Right atrium auricular region (tissue), 2 donors: ENCODE results near the gene VTA1. TPM values are rescaled to one million over a fixed set of nuclear protein-coding genes. Genes with fewer than 3 reads are reported as not detected.

ENCODE experiments used
- DNase-seq: peaks from one replicate; pipeline ENCODE4 v3.0.0-alpha.2; 2019; ENCODE audit warnings: low spot score
- H3K27ac ChIP-seq, 2 donors: fragments of 200-600 bp; sonication (generic); 1 replicate in 1 of 2; 2 replicates in 1 of 2; pipeline ENCODE4 v1.5.1; 2016 to 2019
- H3K27me3 ChIP-seq, 2 donors: fragments of 200-600 bp; sonication (generic); one replicate each; pipeline versions ENCODE4 v1.5.1 to v1.6.0; 2017 to 2019
- H3K36me3 ChIP-seq: fragments of 200-600 bp; sonication (generic); one replicate; pipeline ENCODE4 v1.5.1; 2016
- H3K4me1 ChIP-seq, 2 donors: fragments of 200-600 bp; sonication (generic); one replicate each; pipeline versions ENCODE4 v1.5.1 to v1.6.0; 2017 to 2019
- H3K4me3 ChIP-seq, 2 donors: fragments of 200-600 bp; sonication (generic); 1 replicate in 1 of 2; 2 replicates in 1 of 2; pipeline ENCODE4 v1.5.1; 2017 to 2019; ENCODE audit warnings: mild to moderate bottlenecking in 1 of 2, moderate library complexity in 1 of 2
- H3K9me3 ChIP-seq, 2 donors: fragments of 200-600 bp; sonication (generic); one replicate each; pipeline ENCODE4 v1.5.1; 2019
- total RNA-seq, 2 donors: library from RNA; depleted of rRNA; stranded (reverse); fragments of >200 nt; gene quantifications; one replicate each; pipeline ENCODE4 v1.1.0, GENCODE V29; 2016
- TF ChIP-seq, protein P1 (sequence below), 2 donors: fragments of 200-600 bp; sonication (generic); IDR thresholded peaks; one replicate each; pipeline ENCODE4 v1.5.1; 2019; ENCODE audit warnings: antibody characterized with exemption in 2 of 2

Gene VTA1
- total RNA-seq, 2 donors from 2014 or later: 28.2 to 36.4 TPM

DNA sequence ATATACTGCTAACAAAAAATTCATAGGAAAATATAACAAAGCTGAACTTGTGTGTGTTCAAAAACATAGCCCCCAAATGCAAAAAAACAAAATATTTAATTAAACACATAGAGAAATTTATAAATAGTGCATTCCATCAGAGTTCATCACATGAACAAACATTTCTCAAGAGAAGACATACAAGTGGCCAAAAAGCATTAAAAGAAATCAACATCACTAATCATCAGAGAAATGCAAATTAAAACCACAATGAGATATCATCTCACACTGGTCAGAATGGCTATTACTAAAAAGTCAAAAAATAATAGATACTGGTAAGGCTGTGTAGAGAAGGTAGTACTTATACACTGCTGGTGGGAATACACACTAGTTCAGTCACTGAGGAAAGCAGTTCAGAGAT lies 115.2 kb downstream of the VTA1 start:
- Histone ChIP-seq H3K4me3 (no peak overlapping the region), H3K27ac (no peak overlapping the region), H3K9me3 (no peaks in the 10 kb centered on the region), H3K27me3 (no peaks in the 10 kb centered on the region), H3K4me1 (no peaks in the 10 kb centered on the region), H3K36me3 (no peaks in the 10 kb centered on the region)
- TF ChIP-seq, protein P1, sequence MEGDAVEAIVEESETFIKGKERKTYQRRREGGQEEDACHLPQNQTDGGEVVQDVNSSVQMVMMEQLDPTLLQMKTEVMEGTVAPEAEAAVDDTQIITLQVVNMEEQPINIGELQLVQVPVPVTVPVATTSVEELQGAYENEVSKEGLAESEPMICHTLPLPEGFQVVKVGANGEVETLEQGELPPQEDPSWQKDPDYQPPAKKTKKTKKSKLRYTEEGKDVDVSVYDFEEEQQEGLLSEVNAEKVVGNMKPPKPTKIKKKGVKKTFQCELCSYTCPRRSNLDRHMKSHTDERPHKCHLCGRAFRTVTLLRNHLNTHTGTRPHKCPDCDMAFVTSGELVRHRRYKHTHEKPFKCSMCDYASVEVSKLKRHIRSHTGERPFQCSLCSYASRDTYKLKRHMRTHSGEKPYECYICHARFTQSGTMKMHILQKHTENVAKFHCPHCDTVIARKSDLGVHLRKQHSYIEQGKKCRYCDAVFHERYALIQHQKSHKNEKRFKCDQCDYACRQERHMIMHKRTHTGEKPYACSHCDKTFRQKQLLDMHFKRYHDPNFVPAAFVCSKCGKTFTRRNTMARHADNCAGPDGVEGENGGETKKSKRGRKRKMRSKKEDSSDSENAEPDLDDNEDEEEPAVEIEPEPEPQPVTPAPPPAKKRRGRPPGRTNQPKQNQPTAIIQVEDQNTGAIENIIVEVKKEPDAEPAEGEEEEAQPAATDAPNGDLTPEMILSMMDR (IDR thresholded peaks at IDR 0.05): no peak
- no peak for DNase-seq

GRCh38 chr6:142265476-142265875 lies 118.4 kb downstream of the VTA1 start:
- H3K4me1 ChIP-seq: no peaks in the 10 kb centered on the region
- peaks cover 0 to 2% of the 10 kb centered on the region in 2 donors for H3K27me3 ChIP-seq
- no peak overlapping the region for H3K27ac ChIP-seq
- TF ChIP-seq, protein P1 (IDR thresholded peaks at IDR 0.05): no peak
- H3K9me3 ChIP-seq: no peaks in the 10 kb centered on the region
- no peak overlapping the region for H3K4me3 ChIP-seq
- no peaks in the 10 kb centered on the region for H3K36me3 ChIP-seq
- DNase-seq: no peak

DNA sequence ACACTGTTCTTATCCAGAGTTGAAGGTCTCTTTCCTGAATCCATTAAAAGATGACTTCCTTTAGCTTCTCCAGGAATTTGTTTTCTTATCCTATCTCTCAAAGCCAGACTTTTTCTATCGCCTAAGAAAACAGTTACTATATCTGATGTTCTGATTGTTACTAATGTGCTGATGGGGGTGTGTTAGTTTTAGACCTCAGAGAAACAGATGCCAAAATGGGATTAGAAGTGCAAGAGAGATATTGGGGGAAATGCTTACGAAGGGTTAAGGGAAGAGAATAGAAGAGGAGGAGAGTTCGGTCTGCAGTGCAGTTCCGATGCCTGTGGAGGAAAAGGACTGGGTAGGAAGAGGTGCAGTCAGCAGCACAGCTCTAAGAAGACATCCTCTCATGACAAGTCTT lies 119.0 kb downstream of the VTA1 start:
- Histone ChIP-seq H3K9me3 (no peaks in the 10 kb centered on the region), H3K4me3 (no peak overlapping the region), H3K4me1 (no peaks in the 10 kb centered on the region), H3K27ac (no peak overlapping the region), H3K27me3 (peaks cover 0 to 2% of the 10 kb centered on the region in 2 donors), H3K36me3 (no peaks in the 10 kb centered on the region)
- TF ChIP-seq, protein P1 (IDR thresholded peaks at IDR 0.05): no peak
- DNase-seq: no peak

GRCh38 chr6:142271476-142271875 lies 124.4 kb downstream of the VTA1 start:
- H3K4me1 ChIP-seq: no peaks in the 10 kb centered on the region
- H3K36me3 ChIP-seq: no peaks in the 10 kb centered on the region
- TF ChIP-seq, protein P1 (IDR thresholded peaks at IDR 0.05): no peak
- no peaks in the 10 kb centered on the region for H3K9me3 ChIP-seq
- DNase-seq: no peak
- no peak overlapping the region for H3K27ac ChIP-seq
- peaks cover 0 to 2% of the 10 kb centered on the region in 2 donors for H3K27me3 ChIP-seq
- no peak overlapping the region for H3K4me3 ChIP-seq

Other genes starting within 250 kb of the VTA1 start
- not detected for gene GJE1, start 14.3 kb upstream of the VTA1 start, total RNA-seq
- gene NMBR, start 141 bp upstream of the VTA1 start, total RNA-seq: not detected
- gene ADGRG6, start 154.7 kb downstream of the VTA1 start, total RNA-seq: 10 to 100 TPM in 1 of 2 donors, 1 to 10 TPM in 1; 9.2 to 20.6 TPM